ENCODE results near the gene ANXA6.

ANXA6 gene

GRCh38 chr5:151078490-151079262, 78.9 kb downstream of the ANXA6 start:
- DNase-seq (ENCODE audit: low read depth): no peak
- TF ChIP-seq CTCF (conservative IDR thresholded peaks at IDR 0.05; ENCODE audit: low read depth, low read length): no peak
- no peak overlapping the region for H3K4me3 ChIP-seq (ENCODE audit: low read depth, low read length)

- DNase-seq (ENCODE audit: low read depth): no peak
- no peak overlapping the region for H3K4me3 ChIP-seq (ENCODE audit: low read depth, low read length)
- no peak for TF ChIP-seq CTCF (conservative IDR thresholded peaks at IDR 0.05; ENCODE audit: low read depth, low read length)
These were observed 79.6 kb downstream of the ANXA6 start for GRCh38 chr5:151077967-151078366.

- no peak overlapping the region for H3K4me3 ChIP-seq (ENCODE audit: low read depth, low read length)
- DNase-seq (ENCODE audit: low read depth): no peak
- TF ChIP-seq CTCF (conservative IDR thresholded peaks at IDR 0.05; ENCODE audit: low read depth, low read length): no peak
These were observed 80.2 kb downstream of the ANXA6 start for GRCh38 chr5:151077419-151077818.

GRCh38 chr5:151076616-151077015, 81.0 kb downstream of the ANXA6 start:
- H3K4me3 ChIP-seq (ENCODE audit: low read depth, low read length): no peak overlapping the region
- no peak for TF ChIP-seq CTCF (conservative IDR thresholded peaks at IDR 0.05; ENCODE audit: low read depth, low read length)
- DNase-seq (ENCODE audit: low read depth): no peak

GRCh38 chr5:151075698-151076331, 81.8 kb downstream of the ANXA6 start:
- H3K4me3 ChIP-seq (ENCODE audit: low read depth, low read length): no peak overlapping the region
- no peak for DNase-seq (ENCODE audit: low read depth)

GRCh38 chr5:151074557-151074956, 83.0 kb downstream of the ANXA6 start:
- no peak for TF ChIP-seq CTCF (conservative IDR thresholded peaks at IDR 0.05; ENCODE audit: low read depth, low read length)
- H3K4me3 ChIP-seq (ENCODE audit: low read depth, low read length): no peak overlapping the region
- no peak for DNase-seq (ENCODE audit: low read depth)

More at GRCh38 chr5:151075698-151076331, 81.8 kb downstream of the ANXA6 start:
- no peak for TF ChIP-seq CTCF (conservative IDR thresholded peaks at IDR 0.05; ENCODE audit: low read depth, low read length)

GRCh38 chr5:151073280-151073679, 84.3 kb downstream of the ANXA6 start:
- no peak for TF ChIP-seq CTCF (conservative IDR thresholded peaks at IDR 0.05; ENCODE audit: low read depth, low read length)
- no peak overlapping the region for H3K4me3 ChIP-seq (ENCODE audit: low read depth, low read length)
- no peak for DNase-seq (ENCODE audit: low read depth)

Measured in choroid plexus epithelial cell (primary cell).